ENCODE results near the gene IGF2BP2. TPM values are rescaled to one million over a fixed set of nuclear protein-coding genes. Genes with fewer than 3 reads are reported as not detected.

IGF2BP2 gene
- total RNA-seq, 1 experiment from 2014 or later, result 135 TPM

- ChIA-PET RAD21 (ENCODE audit: low non-redundant PET in 1 of 2, low total read pairs in 2 of 2, uncharacterized antibody in 2 of 2, unreplicated experiment in 2 of 2) (no interaction called here), CTCF (no interaction called here), POLR2A (no interaction called here)
- Histone ChIP-seq H3K27ac (ENCODE audit: low read depth, low read length) (no peak overlapping the region), H2AFZ (ENCODE audit: low read depth, low read length, poor library complexity, severe bottlenecking) (no peak overlapping the region), H3K27me3 (ENCODE audit: insufficient read depth, low read length) (no peaks in the 10 kb centered on the region), H3K9me3 (ENCODE audit: control insufficient read depth in 1 of 2, insufficient read depth in 1 of 2, low read depth in 1 of 2, low read length in 2 of 2) (no peaks in the 10 kb centered on the region), H3K4me1 (ENCODE audit: control insufficient read depth in 1 of 2, insufficient read depth in 2 of 2, low read length in 2 of 2) (peaks cover 24 to 71% of the 10 kb centered on the region in 2 experiments), H3K4me3 (replicated peaks in 1 of 2; ENCODE audit: low read depth in 1 of 2, low read length in 2 of 2) (no peak overlapping the region), H3K9me2 (ENCODE audit: insufficient read depth) (no peaks in the 10 kb centered on the region; the same call in 1 of the 2 replicates), H3K4me2 (ENCODE audit: low read length) (peak overlapping the region; percentile 64), H4K20me1 (ENCODE audit: insufficient read depth) (no peaks in the 10 kb centered on the region), H3K79me2 (ENCODE audit: insufficient read depth, low read length) (peaks cover 38% of the 10 kb centered on the region), H3K36me3 (ENCODE audit: control insufficient read depth in 1 of 2, insufficient read depth in 2 of 2, low read length in 2 of 2) (peaks cover 21 to 43% of the 10 kb centered on the region in 2 experiments), H3K9ac (ENCODE audit: low read length) (peak overlapping the region; percentile 54; the same call in 1 of the 2 replicates)
- intact Hi-C loops (cut with micrococcal nuclease), result no loop called here
- no TSS peak for BruUV-seq (replicated peaks)
- ATAC-seq, result no peak
- no peak for DNase-seq (ENCODE audit: low read depth, low spot score)
- TF ChIP-seq SIN3A (IDR thresholded peaks at IDR 0.05; ENCODE audit: low read depth) (no peak), ELF1 (IDR thresholded peaks at IDR 0.05; ENCODE audit: borderline replicate concordance, low read depth) (no peak), MAX (IDR thresholded peaks at IDR 0.05) (no peak), EGR1 (IDR thresholded peaks at IDR 0.05; ENCODE audit: low read depth) (no peak)
Observed at GRCh38 chr3:185687271-185687878, 137.5 kb downstream of the IGF2BP2 start.

GRCh38 chr3:185685231-185686035, 139.4 kb downstream of the IGF2BP2 start:
- Histone ChIP-seq H3K9ac (ENCODE audit: low read length) (no peak overlapping the region), H3K4me1 (ENCODE audit: control insufficient read depth in 1 of 2, insufficient read depth in 2 of 2, low read length in 2 of 2) (peaks cover 22 to 55% of the 10 kb centered on the region in 2 experiments), H3K4me2 (ENCODE audit: low read length) (0 out of 2 replicates have a peak overlapping the region, but pooled peaks have one; percentile 7), H3K4me3 (replicated peaks in 1 of 2; ENCODE audit: low read depth in 1 of 2, low read length in 2 of 2) (no peak overlapping the region), H3K79me2 (ENCODE audit: insufficient read depth, low read length) (peaks cover 39% of the 10 kb centered on the region), H3K27me3 (ENCODE audit: insufficient read depth, low read length) (no peaks in the 10 kb centered on the region), H3K36me3 (ENCODE audit: control insufficient read depth in 1 of 2, insufficient read depth in 2 of 2, low read length in 2 of 2) (peaks cover 18 to 35% of the 10 kb centered on the region in 2 experiments), H4K20me1 (ENCODE audit: insufficient read depth) (no peaks in the 10 kb centered on the region), H2AFZ (ENCODE audit: low read depth, low read length, poor library complexity, severe bottlenecking) (no peak overlapping the region), H3K27ac (ENCODE audit: low read depth, low read length) (no peak overlapping the region), H3K9me2 (ENCODE audit: insufficient read depth) (no peaks in the 10 kb centered on the region; the same call in 1 of the 2 replicates), H3K9me3 (ENCODE audit: control insufficient read depth in 1 of 2, insufficient read depth in 1 of 2, low read depth in 1 of 2, low read length in 2 of 2) (no peaks in the 10 kb centered on the region)
- DNase-seq (ENCODE audit: low read depth, low spot score) (no peak), ATAC-seq (no peak)
- ChIA-PET POLR2A (no interaction called here), RAD21 (ENCODE audit: low non-redundant PET in 1 of 2, low total read pairs in 2 of 2, uncharacterized antibody in 2 of 2, unreplicated experiment in 2 of 2) (no interaction called here), CTCF (no interaction called here)
- peak; percentile 54 for TF ChIP-seq CEBPB (IDR thresholded peaks at IDR 0.05; ENCODE audit: low read depth)
- no peak for TF ChIP-seq RAD21 (IDR thresholded peaks at IDR 0.05; ENCODE audit: low read depth)
- peak; percentile 32; the same call in 1 of the 2 replicates for TF ChIP-seq ATF3 (IDR thresholded peaks at IDR 0.05)
- intact Hi-C loops (cut with micrococcal nuclease), result no loop called here
- no TSS peak for BruUV-seq (replicated peaks)

All from HCT116 (cell line).